ENCODE data around the gene PSMA8. TPM values are rescaled to one million over a fixed set of nuclear protein-coding genes. Genes with fewer than 3 reads are reported as not detected.
"Not testable (repeated sequence)": the region's sequence is repeated elsewhere in the genome, so short reads cannot be mapped to it uniquely, and the experiment has no call there.

Gene PSMA8
- total RNA-seq (2014; rRNA removed; shearing (Covaris generic)), result not detected in 2 replicates
- not detected in 2 replicates for polyA plus RNA-seq (2015; cell fraction: cytosol; rRNA removed)
- not detected in 2 replicates for polyA plus RNA-seq (2015; cell fraction: nucleus; rRNA removed)

- in situ Hi-C loops (cut with HindIII; ENCODE audit: low pct_unique_long_range_greater_than_20kb, low sequenced_read_pairs), result no loop called here
- no peak for DNase-seq (ENCODE audit: low read depth, low spot score)
These were observed at the start of gene PSMA8 for GRCh38 chr18:26133652-26134051. Gene PSMA8 (plus strand): TSS chr18:26133869. CDS start chr18:26133966, 97 bp downstream.

GRCh38 chr18:26085056-26085455 is 48.6 kb upstream of the PSMA8 start:
- in situ Hi-C loops (cut with HindIII; ENCODE audit: low pct_unique_long_range_greater_than_20kb, low sequenced_read_pairs), result no loop called here
- DNase-seq (ENCODE audit: low read depth, low spot score), result no peak

- no peak for DNase-seq (ENCODE audit: low read depth, low spot score)
- in situ Hi-C loops (cut with HindIII; ENCODE audit: low pct_unique_long_range_greater_than_20kb, low sequenced_read_pairs), result no loop called here
These were observed 46.7 kb upstream of the PSMA8 start for GRCh38 chr18:26086959-26087358.

GRCh38 chr18:26088487-26088886 is 45.2 kb upstream of the PSMA8 start:
- in situ Hi-C loops (cut with HindIII; ENCODE audit: low pct_unique_long_range_greater_than_20kb, low sequenced_read_pairs), result no loop called here
- DNase-seq (ENCODE audit: low read depth, low spot score), result no peak

GRCh38 chr18:26089293-26090129 is 44.2 kb upstream of the PSMA8 start:
- peak; percentile 47 for DNase-seq (ENCODE audit: low read depth, low spot score)
- in situ Hi-C loops (cut with HindIII; ENCODE audit: low pct_unique_long_range_greater_than_20kb, low sequenced_read_pairs), result no loop called here

- in situ Hi-C loops (cut with HindIII; ENCODE audit: low pct_unique_long_range_greater_than_20kb, low sequenced_read_pairs), result no loop called here
These were observed 43.3 kb upstream of the PSMA8 start, which contains the start of gene SS18 for GRCh38 chr18:26090130-26091046. Gene SS18 (minus strand): TSS chr18:26090613. CDS start chr18:26090569, 44 bp downstream.

GRCh38 chr18:26091047-26091630 is 42.5 kb upstream of the PSMA8 start:
- no peak for DNase-seq (ENCODE audit: low read depth, low spot score)
- in situ Hi-C loops (cut with HindIII; ENCODE audit: low pct_unique_long_range_greater_than_20kb, low sequenced_read_pairs), result no loop called here

More at GRCh38 chr18:26090130-26091046, 43.3 kb upstream of the PSMA8 start, which contains the start of gene SS18:
- peak; percentile 91 for DNase-seq (ENCODE audit: low read depth, low spot score)

GRCh38 chr18:26096852-26097251 is 36.8 kb upstream of the PSMA8 start:
- DNase-seq (ENCODE audit: low read depth, low spot score), result no peak
- in situ Hi-C loops (cut with HindIII; ENCODE audit: low pct_unique_long_range_greater_than_20kb, low sequenced_read_pairs), result no loop called here

- no peak for DNase-seq (ENCODE audit: low read depth, low spot score)
- in situ Hi-C loops (cut with HindIII; ENCODE audit: low pct_unique_long_range_greater_than_20kb, low sequenced_read_pairs), result no loop called here
These were observed 36.1 kb upstream of the PSMA8 start for GRCh38 chr18:26097563-26097962.

GRCh38 chr18:26103579-26103978 is 30.1 kb upstream of the PSMA8 start:
- in situ Hi-C loops (cut with HindIII; ENCODE audit: low pct_unique_long_range_greater_than_20kb, low sequenced_read_pairs), result no loop called here
- peak; percentile 65 for DNase-seq (ENCODE audit: low read depth, low spot score)

- no peak for DNase-seq (ENCODE audit: low read depth, low spot score)
- in situ Hi-C loops (cut with HindIII; ENCODE audit: low pct_unique_long_range_greater_than_20kb, low sequenced_read_pairs), result no loop called here
These were observed 29.6 kb upstream of the PSMA8 start for GRCh38 chr18:26104035-26104434.

GRCh38 chr18:26119246-26119645 is 14.4 kb upstream of the PSMA8 start:
- DNase-seq (ENCODE audit: low read depth, low spot score), result no peak
- in situ Hi-C loops (cut with HindIII; ENCODE audit: low pct_unique_long_range_greater_than_20kb, low sequenced_read_pairs), result no loop called here

- no peak for DNase-seq (ENCODE audit: low read depth, low spot score)
- in situ Hi-C loops (cut with HindIII; ENCODE audit: low pct_unique_long_range_greater_than_20kb, low sequenced_read_pairs), result no loop called here
These were observed 12.2 kb upstream of the PSMA8 start for GRCh38 chr18:26121476-26121875.

- DNase-seq (ENCODE audit: low read depth, low spot score); in situ Hi-C loops (cut with HindIII; ENCODE audit: low pct_unique_long_range_greater_than_20kb, low sequenced_read_pairs): not testable (repeated sequence)
These were observed 11.7 kb upstream of the PSMA8 start for GRCh38 chr18:26121994-26122393.

- no peak for DNase-seq (ENCODE audit: low read depth, low spot score)
- in situ Hi-C loops (cut with HindIII; ENCODE audit: low pct_unique_long_range_greater_than_20kb, low sequenced_read_pairs), result no loop called here
These were observed 5.9 kb upstream of the PSMA8 start for GRCh38 chr18:26127786-26128185.

GRCh38 chr18:26128192-26128591 is 5.5 kb upstream of the PSMA8 start:
- DNase-seq (ENCODE audit: low read depth, low spot score); in situ Hi-C loops (cut with HindIII; ENCODE audit: low pct_unique_long_range_greater_than_20kb, low sequenced_read_pairs): not testable (repeated sequence)

GRCh38 chr18:26134107-26134506 is 438 bp downstream of the PSMA8 start:
- in situ Hi-C loops (cut with HindIII; ENCODE audit: low pct_unique_long_range_greater_than_20kb, low sequenced_read_pairs), result no loop called here
- no peak for DNase-seq (ENCODE audit: low read depth, low spot score)

- DNase-seq (ENCODE audit: low read depth, low spot score), result no peak
- in situ Hi-C loops (cut with HindIII; ENCODE audit: low pct_unique_long_range_greater_than_20kb, low sequenced_read_pairs), result no loop called here
These were observed 1.9 kb downstream of the PSMA8 start for GRCh38 chr18:26135548-26135947.
